HEK293 (cell line): ENCODE data around the gene FOXP4.
A peak's percentile ranks its signal among the peaks of the same experiment; 100 is the strongest.

Experiments used
- CTCF ChIA-PET: fragments of 350-600 bp; formaldehyde crosslinking; extraction: SDS; loops from one replicate; lab custom pipeline; 2021; ENCODE audit warnings: antibody characterized with exemption; lab: Yijun Ruan, JAX
- POLR2A ChIA-PET: fragments of 300-600 bp; formaldehyde crosslinking; extraction: SDS; loops from one replicate; lab custom pipeline; 2020; ENCODE audit warnings: antibody characterized with exemption, inconsistent platforms; lab: Yijun Ruan, JAX
- H3K27ac ChIP-seq: fragments of 200-500 bp; sonication (Bioruptor generic); 2 replicates; pipeline ENCODE4 v1.5.1; 2014; ENCODE audit warnings: low read depth, low read length, control low read depth, inconsistent platforms; ENCODE audit errors: extremely low read depth
- H3K36me3 ChIP-seq, 2 experiments: fragments of 200-500 bp in 1 of 2; sonication (Bioruptor generic) in 1 of 2; 1 replicate in 1 of 2; 2 replicates in 1 of 2; pipeline ENCODE4 v1.5.1; 2014 to 2017; ENCODE audit warnings: inconsistent platforms in 2 of 2, low read length in 2 of 2; ENCODE audit not compliant: control insufficient read depth in 2 of 2, insufficient read depth in 1 of 2
- H3K4me1 ChIP-seq: fragments of 200-500 bp; sonication (Bioruptor generic); 2 replicates; pipeline ENCODE4 v1.5.1; 2014; ENCODE audit warnings: mild to moderate bottlenecking, low read length, inconsistent platforms; ENCODE audit not compliant: control insufficient read depth, insufficient read depth
- H3K4me3 ChIP-seq: 2 replicates; pipeline ENCODE4 v1.5.1; 2011; ENCODE audit warnings: low read depth, mild to moderate bottlenecking, control low read depth, low read length, moderate library complexity
- H3K9me3 ChIP-seq: fragments of 200-500 bp; sonication (Bioruptor generic); 2 replicates; pipeline ENCODE4 v1.5.1; 2014; ENCODE audit warnings: low read depth, low read length, inconsistent platforms; ENCODE audit not compliant: control insufficient read depth, insufficient read depth
- GLI2 ChIP-seq: fragments of 450-650 bp; formaldehyde crosslinking; IDR thresholded peaks from 2 replicates; pipeline ENCODE4; 2017; ENCODE audit warnings: missing biosample characterization, missing genetic modification characterization, low read depth, borderline replicate concordance
- GLIS1 ChIP-seq: fragments of 450-650 bp; formaldehyde crosslinking; IDR thresholded peaks from 2 replicates; pipeline ENCODE4 v1.5.1; 2016; ENCODE audit warnings: missing biosample characterization, missing genetic modification characterization
- HOXD13 ChIP-seq: sonication (generic); formaldehyde crosslinking; IDR thresholded peaks from 2 replicates; pipeline ENCODE4 v1.8.0; 2022; ENCODE audit warnings: missing genetic modification reagents, borderline replicate concordance
- KLF16 ChIP-seq: fragments of 450-650 bp; formaldehyde crosslinking; IDR thresholded peaks from 2 replicates; pipeline ENCODE4 v1.5.1; 2017; ENCODE audit warnings: missing biosample characterization, missing genetic modification characterization
- OVOL3 ChIP-seq: fragments of 450-650 bp; formaldehyde crosslinking; IDR thresholded peaks from 2 replicates; pipeline ENCODE4 v1.5.1; 2016; ENCODE audit warnings: missing biosample characterization, missing genetic modification characterization
- ZFP41 ChIP-seq: fragments of 450-650 bp; formaldehyde crosslinking; IDR thresholded peaks from 2 replicates; pipeline ENCODE4 v1.5.1; 2016; ENCODE audit warnings: missing biosample characterization, missing genetic modification characterization, borderline replicate concordance
- ZIC2 ChIP-seq: fragments of 450-650 bp; formaldehyde crosslinking; IDR thresholded peaks from 2 replicates; pipeline ENCODE4 v1.5.1; 2016; ENCODE audit warnings: missing biosample characterization, missing genetic modification characterization
- ZNF10 ChIP-seq: fragments of 450-650 bp; formaldehyde crosslinking; IDR thresholded peaks from 2 replicates; pipeline ENCODE4 v1.5.1; 2017; ENCODE audit warnings: missing biosample characterization, missing genetic modification characterization
- ZNF132 ChIP-seq: fragments of 450-650 bp; formaldehyde crosslinking; IDR thresholded peaks from 2 replicates; pipeline ENCODE4 v1.5.1; 2017; ENCODE audit warnings: missing biosample characterization, missing genetic modification characterization, borderline replicate concordance
- ZNF223 ChIP-seq: fragments of 450-650 bp; formaldehyde crosslinking; IDR thresholded peaks from 2 replicates; pipeline ENCODE4 v1.5.1; 2016; ENCODE audit warnings: missing biosample characterization, missing genetic modification characterization
- ZNF23 ChIP-seq: fragments of 450-650 bp; formaldehyde crosslinking; IDR thresholded peaks from 2 replicates; pipeline ENCODE4 v1.5.1; 2016; ENCODE audit warnings: missing biosample characterization, missing genetic modification characterization, borderline replicate concordance
- ZNF248 ChIP-seq: fragments of 450-650 bp; formaldehyde crosslinking; IDR thresholded peaks from 2 replicates; pipeline ENCODE4 v1.5.1; 2017; ENCODE audit warnings: missing biosample characterization, missing genetic modification characterization
- ZNF48 ChIP-seq: fragments of 450-650 bp; formaldehyde crosslinking; IDR thresholded peaks from 2 replicates; pipeline ENCODE4 v1.5.1; 2016; ENCODE audit warnings: missing biosample characterization, missing genetic modification characterization
- ZNF549 ChIP-seq: fragments of 450-650 bp; IDR thresholded peaks from 2 replicates; pipeline ENCODE4 v1.5.1; 2018; ENCODE audit warnings: missing biosample characterization, missing genetic modification characterization, mild to moderate bottlenecking, inconsistent platforms, moderate library complexity
- ZNF558 ChIP-seq: fragments of 450-650 bp; formaldehyde crosslinking; IDR thresholded peaks from 2 replicates; pipeline ENCODE4 v1.5.1; 2016; ENCODE audit warnings: missing biosample characterization, missing genetic modification characterization
- ZNF600 ChIP-seq: fragments of 450-650 bp; formaldehyde crosslinking; IDR thresholded peaks from 2 replicates; pipeline ENCODE4 v1.5.1; 2016; ENCODE audit warnings: missing biosample characterization, missing genetic modification characterization
- ZNF747 ChIP-seq: fragments of 450-650 bp; formaldehyde crosslinking; IDR thresholded peaks from 2 replicates; pipeline ENCODE4 v1.5.1; 2016; ENCODE audit warnings: missing biosample characterization, missing genetic modification characterization
- ZNF76 ChIP-seq: fragments of 450-650 bp; formaldehyde crosslinking; IDR thresholded peaks from 2 replicates; pipeline ENCODE4; 2016; ENCODE audit warnings: low read depth, missing biosample characterization, missing genetic modification characterization, borderline replicate concordance
- ZSCAN30 ChIP-seq: fragments of 450-650 bp; IDR thresholded peaks from 2 replicates; pipeline ENCODE4 v1.5.1; 2018; ENCODE audit warnings: missing biosample characterization, mild to moderate bottlenecking, missing genetic modification characterization, moderate library complexity
- TF ChIP-seq, protein P1 (sequence below): fragments of 450-650 bp; formaldehyde crosslinking; IDR thresholded peaks from 2 replicates; pipeline ENCODE4 v1.5.1; 2016; ENCODE audit warnings: missing biosample characterization, missing genetic modification characterization
- TF ChIP-seq, protein P2 (sequence below): fragments of 450-650 bp; formaldehyde crosslinking; IDR thresholded peaks from 2 replicates; pipeline ENCODE4 v1.5.1; 2016; ENCODE audit warnings: missing biosample characterization, missing genetic modification characterization
- TF ChIP-seq, protein P3 (sequence below): fragments of 450-650 bp; formaldehyde crosslinking; IDR thresholded peaks from 2 replicates; pipeline ENCODE4 v1.5.1; 2016; ENCODE audit warnings: missing biosample characterization, missing genetic modification characterization, borderline replicate concordance
- TF ChIP-seq, protein P4 (sequence below): fragments of 450-650 bp; formaldehyde crosslinking; IDR thresholded peaks from 2 replicates; pipeline ENCODE4 v1.5.1; 2017; ENCODE audit warnings: missing biosample characterization, missing genetic modification characterization
- TF ChIP-seq, protein P5 (sequence below): fragments of 450-650 bp; formaldehyde crosslinking; IDR thresholded peaks from 2 replicates; pipeline ENCODE4 v1.5.1; 2016; ENCODE audit warnings: missing biosample characterization, missing genetic modification characterization
- TF ChIP-seq, protein P6 (sequence below): fragments of 450-650 bp; formaldehyde crosslinking; IDR thresholded peaks from 2 replicates; pipeline ENCODE4 v1.5.1; 2016; ENCODE audit warnings: missing biosample characterization, missing genetic modification characterization

FOXP4 gene

DNA sequence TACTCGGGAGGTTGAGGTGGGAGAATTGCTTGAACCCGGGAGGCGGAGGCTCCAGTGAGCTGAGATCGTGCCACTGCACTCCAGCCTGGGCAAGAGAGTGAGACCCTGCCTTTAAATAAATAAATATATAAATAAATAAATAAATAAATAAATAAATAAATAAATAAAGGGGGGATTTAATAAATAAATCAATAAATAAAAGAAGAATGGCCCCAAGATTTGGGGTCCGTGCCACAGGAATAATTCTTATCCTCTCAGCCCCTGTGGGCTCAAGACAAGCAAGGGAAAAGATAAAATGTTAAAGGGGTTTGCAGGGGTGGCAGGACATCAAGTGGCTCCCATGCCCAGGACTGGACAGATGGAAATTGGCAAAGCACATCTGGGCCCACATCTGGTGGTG, 60.9 kb downstream of the FOXP4 start (continued):
- TF ChIP-seq, protein P1, sequence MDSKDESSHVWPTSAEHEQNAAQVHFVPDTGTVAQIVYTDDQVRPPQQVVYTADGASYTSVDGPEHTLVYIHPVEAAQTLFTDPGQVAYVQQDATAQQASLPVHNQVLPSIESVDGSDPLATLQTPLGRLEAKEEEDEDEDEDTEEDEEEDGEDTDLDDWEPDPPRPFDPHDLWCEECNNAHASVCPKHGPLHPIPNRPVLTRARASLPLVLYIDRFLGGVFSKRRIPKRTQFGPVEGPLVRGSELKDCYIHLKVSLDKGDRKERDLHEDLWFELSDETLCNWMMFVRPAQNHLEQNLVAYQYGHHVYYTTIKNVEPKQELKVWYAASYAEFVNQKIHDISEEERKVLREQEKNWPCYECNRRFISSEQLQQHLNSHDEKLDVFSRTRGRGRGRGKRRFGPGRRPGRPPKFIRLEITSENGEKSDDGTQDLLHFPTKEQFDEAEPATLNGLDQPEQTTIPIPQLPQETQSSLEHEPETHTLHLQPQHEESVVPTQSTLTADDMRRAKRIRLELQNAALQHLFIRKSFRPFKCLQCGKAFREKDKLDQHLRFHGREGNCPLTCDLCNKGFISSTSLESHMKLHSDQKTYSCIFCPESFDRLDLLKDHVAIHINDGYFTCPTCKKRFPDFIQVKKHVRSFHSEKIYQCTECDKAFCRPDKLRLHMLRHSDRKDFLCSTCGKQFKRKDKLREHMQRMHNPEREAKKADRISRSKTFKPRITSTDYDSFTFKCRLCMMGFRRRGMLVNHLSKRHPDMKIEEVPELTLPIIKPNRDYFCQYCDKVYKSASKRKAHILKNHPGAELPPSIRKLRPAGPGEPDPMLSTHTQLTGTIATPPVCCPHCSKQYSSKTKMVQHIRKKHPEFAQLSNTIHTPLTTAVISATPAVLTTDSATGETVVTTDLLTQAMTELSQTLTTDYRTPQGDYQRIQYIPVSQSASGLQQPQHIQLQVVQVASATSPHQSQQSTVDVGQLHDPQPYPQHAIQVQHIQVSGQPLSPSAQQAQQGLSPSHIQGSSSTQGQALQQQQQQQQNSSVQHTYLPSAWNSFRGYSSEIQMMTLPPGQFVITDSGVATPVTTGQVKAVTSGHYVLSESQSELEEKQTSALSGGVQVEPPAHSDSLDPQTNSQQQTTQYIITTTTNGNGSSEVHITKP (tag by site-specific recombination), result no peak
- TF ChIP-seq ZIC2 (tag by site-specific recombination) (no peak), ZNF558 (tag by site-specific recombination) (peak; percentile 64; the same call in 1 of the 2 replicates), OVOL3 (tag by site-specific recombination) (no peak), ZSCAN30 (tag by site-specific recombination) (no peak), ZNF248 (tag by site-specific recombination) (no peak), HOXD13 (no peak), ZNF549 (tag by site-specific recombination) (no peak), ZNF76 (tag by site-specific recombination) (no peak), ZNF132 (no peak), ZNF600 (no peak), ZNF223 (no peak), ZNF48 (tag by site-specific recombination) (no peak), ZNF23 (tag by site-specific recombination) (no peak), ZFP41 (no peak), ZNF747 (tag by site-specific recombination) (no peak), ZNF10 (no peak), GLI2 (tag by site-specific recombination) (no peak), KLF16 (tag by site-specific recombination) (no peak)
- TF ChIP-seq, protein P2, sequence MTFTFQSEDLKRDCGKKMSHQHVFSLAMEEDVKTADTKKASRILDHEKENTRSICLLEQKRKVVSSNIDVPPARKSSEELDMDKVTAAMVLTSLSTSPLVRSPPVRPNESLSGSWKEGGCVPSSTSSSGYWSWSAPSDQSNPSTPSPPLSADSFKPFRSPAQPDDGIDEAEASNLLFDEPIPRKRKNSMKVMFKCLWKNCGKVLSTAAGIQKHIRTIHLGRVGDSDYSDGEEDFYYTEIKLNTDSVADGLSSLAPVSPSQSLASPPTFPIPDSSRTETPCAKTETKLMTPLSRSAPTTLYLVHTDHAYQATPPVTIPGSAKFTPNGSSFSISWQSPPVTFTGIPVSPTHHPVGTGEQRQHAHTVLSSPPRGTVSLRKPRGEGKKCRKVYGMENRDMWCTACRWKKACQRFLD (tag by site-specific recombination), result no peak
- TF ChIP-seq, protein P3, sequence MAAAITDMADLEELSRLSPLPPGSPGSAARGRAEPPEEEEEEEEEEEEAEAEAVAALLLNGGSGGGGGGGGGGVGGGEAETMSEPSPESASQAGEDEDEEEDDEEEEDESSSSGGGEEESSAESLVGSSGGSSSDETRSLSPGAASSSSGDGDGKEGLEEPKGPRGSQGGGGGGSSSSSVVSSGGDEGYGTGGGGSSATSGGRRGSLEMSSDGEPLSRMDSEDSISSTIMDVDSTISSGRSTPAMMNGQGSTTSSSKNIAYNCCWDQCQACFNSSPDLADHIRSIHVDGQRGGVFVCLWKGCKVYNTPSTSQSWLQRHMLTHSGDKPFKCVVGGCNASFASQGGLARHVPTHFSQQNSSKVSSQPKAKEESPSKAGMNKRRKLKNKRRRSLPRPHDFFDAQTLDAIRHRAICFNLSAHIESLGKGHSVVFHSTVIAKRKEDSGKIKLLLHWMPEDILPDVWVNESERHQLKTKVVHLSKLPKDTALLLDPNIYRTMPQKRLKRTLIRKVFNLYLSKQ (tag by site-specific recombination), result 0 out of 2 replicates have a peak, but pooled peaks have one; percentile 22
- TF ChIP-seq, protein P4, sequence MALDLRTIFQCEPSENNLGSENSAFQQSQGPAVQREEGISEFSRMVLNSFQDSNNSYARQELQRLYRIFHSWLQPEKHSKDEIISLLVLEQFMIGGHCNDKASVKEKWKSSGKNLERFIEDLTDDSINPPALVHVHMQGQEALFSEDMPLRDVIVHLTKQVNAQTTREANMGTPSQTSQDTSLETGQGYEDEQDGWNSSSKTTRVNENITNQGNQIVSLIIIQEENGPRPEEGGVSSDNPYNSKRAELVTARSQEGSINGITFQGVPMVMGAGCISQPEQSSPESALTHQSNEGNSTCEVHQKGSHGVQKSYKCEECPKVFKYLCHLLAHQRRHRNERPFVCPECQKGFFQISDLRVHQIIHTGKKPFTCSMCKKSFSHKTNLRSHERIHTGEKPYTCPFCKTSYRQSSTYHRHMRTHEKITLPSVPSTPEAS (tag by site-specific recombination), result no peak

DNA sequence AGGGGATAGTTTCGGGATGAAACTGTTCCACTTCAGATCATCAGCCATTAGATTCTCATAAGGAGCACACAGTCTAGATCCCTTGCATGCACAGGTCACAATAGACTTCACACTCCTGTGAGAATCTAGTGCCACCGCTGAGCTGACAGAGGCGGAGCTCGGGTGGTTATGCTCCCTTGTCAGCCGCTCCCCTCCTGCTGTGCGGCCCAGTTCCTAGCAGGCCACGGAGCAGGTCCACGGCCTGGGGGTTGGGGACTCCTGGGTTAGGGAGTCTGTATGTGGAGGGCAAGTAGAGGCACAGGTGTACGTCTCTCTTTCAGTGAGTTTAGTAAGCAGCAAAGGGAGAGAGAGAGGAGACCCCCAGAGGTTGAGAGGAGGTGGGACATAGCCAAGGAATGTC, 61.6 kb downstream of the FOXP4 start:
- CTCF ChIA-PET, result interaction anchor here (0.8 to 9.8 kb wide), 4 partner anchors 15 to 240 kb away, joined by 3 to 195 read pairs (median 21); no protein-coding TSS in a partner anchor
- POLR2A ChIA-PET, result no interaction called here
- H3K4me3 ChIP-seq, result no peak overlapping the region

More for the DNA sequence above, 61.6 kb downstream of the FOXP4 start:
- Histone ChIP-seq H3K36me3 (no peaks in the 10 kb centered on the region), H3K4me1 (no peaks in the 10 kb centered on the region), H3K9me3 (no peaks in the 10 kb centered on the region), H3K27ac (no peak overlapping the region)
- peak; percentile 15; the same call in 1 of the 2 replicates for TF ChIP-seq ZIC2 (tag by site-specific recombination)
- TF ChIP-seq, protein P5, sequence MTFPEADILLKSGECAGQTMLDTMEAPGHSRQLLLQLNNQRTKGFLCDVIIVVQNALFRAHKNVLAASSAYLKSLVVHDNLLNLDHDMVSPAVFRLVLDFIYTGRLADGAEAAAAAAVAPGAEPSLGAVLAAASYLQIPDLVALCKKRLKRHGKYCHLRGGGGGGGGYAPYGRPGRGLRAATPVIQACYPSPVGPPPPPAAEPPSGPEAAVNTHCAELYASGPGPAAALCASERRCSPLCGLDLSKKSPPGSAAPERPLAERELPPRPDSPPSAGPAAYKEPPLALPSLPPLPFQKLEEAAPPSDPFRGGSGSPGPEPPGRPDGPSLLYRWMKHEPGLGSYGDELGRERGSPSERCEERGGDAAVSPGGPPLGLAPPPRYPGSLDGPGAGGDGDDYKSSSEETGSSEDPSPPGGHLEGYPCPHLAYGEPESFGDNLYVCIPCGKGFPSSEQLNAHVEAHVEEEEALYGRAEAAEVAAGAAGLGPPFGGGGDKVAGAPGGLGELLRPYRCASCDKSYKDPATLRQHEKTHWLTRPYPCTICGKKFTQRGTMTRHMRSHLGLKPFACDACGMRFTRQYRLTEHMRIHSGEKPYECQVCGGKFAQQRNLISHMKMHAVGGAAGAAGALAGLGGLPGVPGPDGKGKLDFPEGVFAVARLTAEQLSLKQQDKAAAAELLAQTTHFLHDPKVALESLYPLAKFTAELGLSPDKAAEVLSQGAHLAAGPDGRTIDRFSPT (tag by site-specific recombination), result no peak
- TF ChIP-seq, protein P6, sequence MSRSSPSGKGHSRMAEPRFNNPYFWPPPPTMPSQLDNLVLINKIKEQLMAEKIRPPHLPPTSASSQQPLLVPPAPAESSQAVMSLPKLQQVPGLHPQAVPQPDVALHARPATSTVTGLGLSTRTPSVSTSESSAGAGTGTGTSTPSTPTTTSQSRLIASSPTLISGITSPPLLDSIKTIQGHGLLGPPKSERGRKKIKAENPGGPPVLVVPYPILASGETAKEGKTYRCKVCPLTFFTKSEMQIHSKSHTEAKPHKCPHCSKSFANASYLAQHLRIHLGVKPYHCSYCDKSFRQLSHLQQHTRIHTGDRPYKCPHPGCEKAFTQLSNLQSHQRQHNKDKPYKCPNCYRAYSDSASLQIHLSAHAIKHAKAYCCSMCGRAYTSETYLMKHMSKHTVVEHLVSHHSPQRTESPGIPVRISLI (tag by site-specific recombination), result no peak
- peak; percentile 23; the same call in 1 of the 2 replicates for TF ChIP-seq GLIS1
